KG1 (cell line): ENCODE data around the gene BAZ1B.
"Not testable (repeated sequence)": the region's sequence is repeated elsewhere in the genome, so short reads cannot be mapped to it uniquely, and the experiment has no call there.

Experiments
- DNase-seq: peaks from one replicate; lab custom pipeline; 2025; lab: John Stamatoyannopoulos, UW

The BAZ1B gene

GRCh38 chr7:73538510-73538909, 16.4 kb upstream of the BAZ1B start:
- not testable (repeated sequence) for DNase-seq

GRCh38 chr7:73537051-73537450, 15.0 kb upstream of the BAZ1B start:
- DNase-seq, result no peak

GRCh38 chr7:73536479-73536878, 14.4 kb upstream of the BAZ1B start:
- DNase-seq, result no peak

- not testable (repeated sequence) for DNase-seq
Observed at GRCh38 chr7:73535918-73536317, 13.8 kb upstream of the BAZ1B start.

GRCh38 chr7:73533742-73534141, 11.6 kb upstream of the BAZ1B start:
- DNase-seq, result no peak

- no peak for DNase-seq
Observed at GRCh38 chr7:73532224-73532623, 10.1 kb upstream of the BAZ1B start.

GRCh38 chr7:73530800-73531199, 8.7 kb upstream of the BAZ1B start:
- DNase-seq, result no peak

- DNase-seq, result peak; percentile 40
Observed at GRCh38 chr7:73526896-73527821, 5.1 kb upstream of the BAZ1B start.

- DNase-seq, result not testable (repeated sequence)
Observed at GRCh38 chr7:73526158-73526494, 4.0 kb upstream of the BAZ1B start.

GRCh38 chr7:73521636-73522104, 423 bp downstream of the BAZ1B start:
- no peak for DNase-seq

- DNase-seq, result no peak
Observed at GRCh38 chr7:73520673-73521635, 1.1 kb downstream of the BAZ1B start.

- DNase-seq, result no peak
Observed at GRCh38 chr7:73519867-73520672, 2.0 kb downstream of the BAZ1B start.

- no peak for DNase-seq
Observed at GRCh38 chr7:73518470-73518869, 3.6 kb downstream of the BAZ1B start.

GRCh38 chr7:73517241-73517995, 4.7 kb downstream of the BAZ1B start:
- no peak for DNase-seq

- DNase-seq, result no peak
Observed at GRCh38 chr7:73515178-73515577, 6.9 kb downstream of the BAZ1B start.

GRCh38 chr7:73512018-73512780, 9.9 kb downstream of the BAZ1B start:
- no peak for DNase-seq

GRCh38 chr7:73509463-73509862, 12.6 kb downstream of the BAZ1B start:
- DNase-seq, result no peak

- DNase-seq, result no peak
Observed at GRCh38 chr7:73507556-73507955, 14.5 kb downstream of the BAZ1B start.

- no peak for DNase-seq
Observed at GRCh38 chr7:73504920-73505319, 17.2 kb downstream of the BAZ1B start.

- no peak for DNase-seq
Observed at GRCh38 chr7:73504017-73504416, 18.1 kb downstream of the BAZ1B start.
